T-cell (primary cell): ENCODE results near the gene TP53I13. TPM values are rescaled to one million over a fixed set of nuclear protein-coding genes. Genes with fewer than 3 reads are reported as not detected.
A peak's percentile ranks its signal among the peaks of the same experiment; 100 is the strongest.

Experiments
- ATAC-seq, 4 experiments: fragments of 200-7000 bp in 3 of 4; fragments of 150-1000 bp in 1 of 4; cut with Tn5 transposase; replicated peaks in 1 of 4; 1 replicate in 3 of 4; 2 replicates in 1 of 4; pipeline ENCODE4 v1.10.0; 2021; ENCODE audit warnings: moderate library complexity in 3 of 4, mild to moderate bottlenecking in 2 of 4, moderate number of reproducible peaks in 1 of 4
- CTCF ChIA-PET, 2 donors: fragments of 300-600 bp; sonication (Branson Sonifier 250); formaldehyde crosslinking; loops; one replicate each; lab custom pipeline; 2022; ENCODE audit warnings: antibody characterized with exemption in 2 of 2; lab: Charles Lee
- POLR2A ChIA-PET, 2 donors: fragments of 300-600 bp; sonication (Branson Sonifier 250); formaldehyde crosslinking; loops; one replicate each; lab custom pipeline; 2022; ENCODE audit warnings: antibody characterized with exemption in 2 of 2; lab: Charles Lee
- DNase-seq, 35 experiments: peaks; one replicate each; pipeline versions ENCODE4 v3.0.0 to v3.0.0-alpha.2; 2013 to 2023
- H3K27ac ChIP-seq: one replicate; pipeline ENCODE4 v1.5.1; 2013; ENCODE audit warnings: low read length
- H3K27me3 ChIP-seq, 2 experiments: replicated peaks in 1 of 2; 1 replicate in 1 of 2; 2 replicates in 1 of 2; pipeline versions ENCODE4 v1.6.1 to v1.7.0; 2013; ENCODE audit warnings: low read length in 1 of 2, mixed read lengths in 1 of 2; ENCODE audit not compliant: control insufficient read depth in 2 of 2, insufficient read depth in 2 of 2; ENCODE audit errors: extremely low read depth in 1 of 2
- H3K36me3 ChIP-seq, 2 donors: 1 replicate in 1 of 2; 2 replicates in 1 of 2; pipeline versions ENCODE4 v1.6.1 to v1.7.0; 2013; ENCODE audit warnings: low read length in 1 of 2; ENCODE audit not compliant: control insufficient read depth in 2 of 2, insufficient read depth in 1 of 2; ENCODE audit errors: extremely low read depth in 1 of 2
- H3K4me1 ChIP-seq, 2 experiments: 1 replicate in 1 of 2; 2 replicates in 1 of 2; pipeline versions ENCODE4 v1.6.1 to v1.7.0; 2013; ENCODE audit warnings: low read length in 2 of 2, mixed read lengths in 1 of 2; ENCODE audit not compliant: insufficient read depth in 2 of 2, control insufficient read depth in 1 of 2; ENCODE audit errors: extremely low read depth in 1 of 2
- H3K4me3 ChIP-seq, 2 donors: 1 replicate in 1 of 2; 2 replicates in 1 of 2; pipeline versions ENCODE4 v1.5.1 to v1.7.0; 2013; ENCODE audit warnings: mild to moderate bottlenecking in 2 of 2, low read length in 1 of 2, moderate library complexity in 1 of 2; ENCODE audit not compliant: control insufficient read depth in 1 of 2; ENCODE audit errors: extremely low read depth in 1 of 2
- H3K9me3 ChIP-seq: 2 replicates; pipeline ENCODE4 v1.7.0; 2013
- H3K27ac Mint-ChIP-seq, 2 donors: one replicate each; pipeline ENCODE4 v1.8.0; 2020 to 2021; ENCODE audit warnings: mild to moderate bottlenecking in 2 of 2, mixed read lengths in 2 of 2
- H3K27me3 Mint-ChIP-seq, 2 donors: one replicate each; pipeline ENCODE4 v1.8.0; 2021 to 2022; ENCODE audit warnings: mixed read lengths in 2 of 2
- H3K36me3 Mint-ChIP-seq: one replicate; pipeline ENCODE4 v1.8.0; 2021; ENCODE audit warnings: mixed read lengths
- H3K4me1 Mint-ChIP-seq, 3 donors: one replicate each; pipeline ENCODE4 v1.8.0; 2020 to 2022; ENCODE audit warnings: mixed read lengths in 3 of 3, mild to moderate bottlenecking in 1 of 3
- H3K4me3 Mint-ChIP-seq, 3 donors: one replicate each; pipeline ENCODE4 v1.8.0; 2020 to 2022; ENCODE audit warnings: mild to moderate bottlenecking in 3 of 3, mixed read lengths in 3 of 3, moderate library complexity in 3 of 3
- H3K9me3 Mint-ChIP-seq, 3 donors: one replicate each; pipeline ENCODE4 v1.8.0; 2020 to 2022; ENCODE audit warnings: mixed read lengths in 3 of 3
- WGBS: methylation state at CpG from one replicate; pipeline ENCODE4 v1.1.5; 2013; ENCODE audit warnings: missing lambda C conversion rate; ENCODE audit not compliant: insufficient coverage; 5-methylcytosine and 5-hydroxymethylcytosine counted together
- total RNA-seq, 35 experiments: library from RNA in 6 of 35; stranded (reverse) in 6 of 35; fragments of 120-200 nt in 1 of 35; gene quantifications; one replicate each; pipeline versions ENCODE4 v1.2.1 to v1.2.4 and lab custom pipeline; 2013 to 2026

The TP53I13 gene
- total RNA-seq, 5 donors from 2014 or later (not counting 1 experiment from before 2014, with no cell fraction given): 56.0 to 166 (median 128) TPM

- Mint-ChIP-seq H3K36me3 (peaks cover 5% of the 10 kb centered on the region), H3K4me1 (peaks cover 26 to 53% (median 44%) of the 10 kb centered on the region in 3 donors), H3K27me3 (no peaks in the 10 kb centered on the region), H3K27ac (peak overlapping the region; percentile 91 to 93), H3K4me3 (peak overlapping the region; percentile 87 to 94 (median 88)), H3K9me3 (no peaks in the 10 kb centered on the region)
- DNase-seq (peak in 22 of 35 experiments; percentile 27 to 73 (median 47)), ATAC-seq (peak; percentile 10 to 33 (median 20))
- 10% methylated on average over 54 of the region's 55 CpGs for WGBS
- Histone ChIP-seq H3K9me3 (no peaks in the 10 kb centered on the region), H3K27me3 (no peaks in the 10 kb centered on the region), H3K4me1 (peaks cover 13 to 69% of the 10 kb centered on the region in 2 experiments), H3K4me3 (peak overlapping the region; percentile 63 to 65), H3K27ac (peak overlapping the region; percentile 43), H3K36me3 (peaks cover 0 to 17% of the 10 kb centered on the region in 2 donors)
- POLR2A ChIA-PET: interaction anchor here (0.5 to 0.6 kb wide), 2 partner anchors 73 to 87 kb away, joined by 3 read pairs; no protein-coding TSS in a partner anchor
- CTCF ChIA-PET: interaction anchor here (0.6 to 1.2 kb wide), 2 partner anchors 30 to 47 kb away, joined by 3 to 5 read pairs; no protein-coding TSS in a partner anchor
Observed at GRCh38 chr17:29565643-29566472, 2.6 kb upstream of the TP53I13 start.

GRCh38 chr17:29566473-29567303, 1.8 kb upstream of the TP53I13 start, which contains the start of gene ABHD15:
TSS of gene ABHD15 (minus strand) at chr17:29567037. CDS start at chr17:29566966, 71 bp downstream.
- no peaks in the 10 kb centered on the region for H3K9me3 ChIP-seq
- under 1% methylated on average over 93 of the region's 94 CpGs for WGBS
- CTCF ChIA-PET: interaction anchor here in 1 of 2 donors (1.2 to 1.8 kb wide), 3 partner anchors 47 to 364 kb away, joined by 3 to 6 read pairs (median 6); partner anchors contain the start of gene SSH2
- peak within 1 kb of the TSS; percentile 75 to 81 for H3K4me3 ChIP-seq
- peaks cover 28 to 52% (median 45%) of the 10 kb centered on the region in 3 donors for H3K4me1 Mint-ChIP-seq
- H3K27ac Mint-ChIP-seq: peak within 1 kb of the TSS; percentile 95 to 96
- H3K27me3 Mint-ChIP-seq: no peaks in the 10 kb centered on the region
- POLR2A ChIA-PET: interaction anchor here in 1 of 2 donors (0.5 kb wide), 1 partner anchor 88 kb away, joined by 3 read pairs; no protein-coding TSS in a partner anchor
- peak within 1 kb of the TSS; percentile 88 to 94 (median 94) for H3K4me3 Mint-ChIP-seq
- H3K36me3 ChIP-seq: peaks cover 0 to 14% of the 10 kb centered on the region in 2 donors
- H3K27me3 ChIP-seq: no peaks in the 10 kb centered on the region
- H3K9me3 Mint-ChIP-seq: no peaks in the 10 kb centered on the region
- H3K36me3 Mint-ChIP-seq: peaks cover 5% of the 10 kb centered on the region
- peak within 1 kb of the TSS; percentile 72 for H3K27ac ChIP-seq
- peak; percentile 30 to 38 (median 34) for ATAC-seq
- peak in 17 of 35 experiments; percentile 27 to 76 (median 44) for DNase-seq
- H3K4me1 ChIP-seq: peaks cover 13 to 67% of the 10 kb centered on the region in 2 experiments

- Mint-ChIP-seq H3K4me3 (peak overlapping the region; percentile 88 to 94 (median 94)), H3K27me3 (no peaks in the 10 kb centered on the region), H3K4me1 (peaks cover 24 to 47% (median 40%) of the 10 kb centered on the region in 3 donors), H3K36me3 (no peaks in the 10 kb centered on the region), H3K27ac (peak overlapping the region; percentile 55 to 61), H3K9me3 (no peaks in the 10 kb centered on the region)
- ChIA-PET CTCF (interaction anchor here (0.5 to 1.8 kb wide), 4 partner anchors 50 to 379 kb away, joined by 3 to 6 read pairs (median 5); partner anchors contain the start of gene SSH2 (in 1 of the 2)), POLR2A (no interaction called here)
- Histone ChIP-seq H3K36me3 (peaks cover 0 to 10% of the 10 kb centered on the region in 2 donors), H3K4me1 (peaks cover 13 to 64% of the 10 kb centered on the region in 2 experiments), H3K27ac (peak overlapping the region; percentile 72), H3K4me3 (peak overlapping the region; percentile 75 to 81), H3K9me3 (no peaks in the 10 kb centered on the region), H3K27me3 (no peaks in the 10 kb centered on the region)
- under 1% methylated on average over 27 of the region's 27 CpGs for WGBS
- peak; percentile 2 to 5 (median 4) for ATAC-seq
- DNase-seq: peak in 1 of 35 experiments; percentile 41
Observed at GRCh38 chr17:29567304-29567553, 1.3 kb upstream of the TP53I13 start.

- H3K27ac ChIP-seq: peak overlapping the region; percentile 72
- H3K4me3 ChIP-seq: peak overlapping the region; percentile 75 to 81
- Mint-ChIP-seq H3K4me1 (peaks cover 24 to 42% (median 37%) of the 10 kb centered on the region in 3 donors), H3K9me3 (no peaks in the 10 kb centered on the region), H3K27ac (peak overlapping the region; percentile 95 to 96), H3K36me3 (no peaks in the 10 kb centered on the region), H3K4me3 (peak overlapping the region; percentile 88 to 94 (median 94)), H3K27me3 (no peaks in the 10 kb centered on the region)
- H3K4me1 ChIP-seq: peaks cover 13 to 63% of the 10 kb centered on the region in 2 experiments
- H3K36me3 ChIP-seq: peaks cover 0 to 6% of the 10 kb centered on the region in 2 donors
- H3K9me3 ChIP-seq: no peaks in the 10 kb centered on the region
- ChIA-PET CTCF (interaction anchor here (0.5 to 1.8 kb wide), 5 partner anchors 20 to 378 kb away, joined by 3 to 6 read pairs (median 4); partner anchors contain the start of gene SSH2 (in 1 of the 2)), POLR2A (interaction anchor here in 1 of 2 donors (0.5 to 0.6 kb wide), 2 partner anchors 293 to 1247 kb away, joined by 4 to 8 read pairs; no protein-coding TSS in a partner anchor)
- ATAC-seq: peak; percentile 60 to 69 (median 64)
- H3K27me3 ChIP-seq: no peaks in the 10 kb centered on the region
- WGBS: under 1% methylated on average over 33 of the region's 63 CpGs
- peak; percentile 41 to 83 (median 64) for DNase-seq
Observed at GRCh38 chr17:29567554-29568330, 759 bp upstream of the TP53I13 start.

GRCh38 chr17:29569245-29569950, 897 bp downstream of the TP53I13 start:
- POLR2A ChIA-PET: interaction anchor here in 1 of 2 donors (0.5 kb wide), 1 partner anchor 179 kb away, joined by 3 read pairs; no protein-coding TSS in a partner anchor
- CTCF ChIA-PET: interaction anchor here in 1 of 2 donors (0.6 to 0.8 kb wide), 3 partner anchors 38 to 357 kb away, joined by 3 to 6 read pairs (median 3); no protein-coding TSS in a partner anchor
- ATAC-seq: no peak
- Mint-ChIP-seq H3K4me3 (peak overlapping the region; percentile 79 to 88 (median 84)), H3K36me3 (no peaks in the 10 kb centered on the region), H3K27ac (peak overlapping the region; percentile 82 to 88), H3K4me1 (peaks cover 24 to 34% (median 27%) of the 10 kb centered on the region in 3 donors), H3K9me3 (no peaks in the 10 kb centered on the region), H3K27me3 (no peaks in the 10 kb centered on the region)
- H3K27ac ChIP-seq: peak overlapping the region; percentile 63
- H3K4me1 ChIP-seq: peaks cover 13 to 51% of the 10 kb centered on the region in 2 experiments
- peak overlapping the region; percentile 61 to 75 for H3K4me3 ChIP-seq
- H3K36me3 ChIP-seq: peaks cover 2 to 17% of the 10 kb centered on the region in 2 donors
- H3K9me3 ChIP-seq: no peaks in the 10 kb centered on the region
- H3K27me3 ChIP-seq: no peaks in the 10 kb centered on the region
- DNase-seq: peak in 2 of 35 experiments; percentile 6 to 11
- 80% methylated on average over 10 of the region's 14 CpGs for WGBS
